ENCODE data around the gene PLXNA1.

PLXNA1 gene

DNA sequence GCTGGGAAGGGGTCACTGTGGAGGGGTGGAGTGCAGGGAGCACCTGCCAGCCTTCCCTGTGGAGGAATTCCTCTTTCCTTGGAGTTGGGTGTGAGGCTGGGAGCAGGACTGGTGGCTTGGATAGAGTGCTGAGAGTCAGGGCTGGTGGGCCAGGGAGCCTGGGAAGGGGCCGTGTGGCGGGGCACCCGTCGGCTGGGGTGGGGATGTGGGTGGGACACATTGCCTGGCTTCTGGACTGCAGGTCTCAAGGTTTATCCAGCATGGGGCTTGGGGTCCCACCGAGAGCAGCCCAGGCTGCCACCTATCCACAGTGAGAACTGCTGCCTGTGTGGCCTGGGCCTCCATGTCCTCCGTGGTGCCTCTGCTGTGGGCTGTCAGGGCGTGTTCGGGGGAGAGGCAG lies 4.7 kb downstream of the PLXNA1 start:
- DNase-seq (ENCODE audit: low spot score): no peak

DNA sequence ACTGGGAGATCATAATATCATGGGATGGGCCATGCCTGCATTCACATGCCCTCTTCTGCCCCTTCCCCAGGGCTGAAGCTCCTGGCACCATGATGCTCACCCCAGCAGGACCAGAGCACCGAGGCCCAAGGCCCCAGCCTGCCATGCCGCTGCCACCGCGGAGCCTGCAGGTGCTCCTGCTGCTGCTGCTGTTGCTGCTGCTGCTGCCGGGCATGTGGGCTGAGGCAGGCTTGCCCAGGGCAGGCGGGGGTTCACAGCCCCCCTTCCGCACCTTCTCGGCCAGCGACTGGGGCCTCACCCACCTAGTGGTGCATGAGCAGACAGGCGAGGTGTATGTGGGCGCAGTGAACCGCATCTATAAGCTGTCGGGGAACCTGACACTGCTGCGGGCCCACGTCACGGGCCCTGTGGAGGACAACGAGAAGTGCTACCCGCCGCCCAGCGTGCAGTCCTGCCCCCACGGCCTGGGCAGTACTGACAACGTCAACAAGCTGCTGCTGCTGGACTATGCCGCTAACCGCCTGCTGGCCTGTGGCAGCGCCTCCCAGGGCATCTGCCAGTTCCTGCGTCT lies 5.6 kb downstream of the PLXNA1 start:
- no peak for DNase-seq (ENCODE audit: low spot score)

DNA sequence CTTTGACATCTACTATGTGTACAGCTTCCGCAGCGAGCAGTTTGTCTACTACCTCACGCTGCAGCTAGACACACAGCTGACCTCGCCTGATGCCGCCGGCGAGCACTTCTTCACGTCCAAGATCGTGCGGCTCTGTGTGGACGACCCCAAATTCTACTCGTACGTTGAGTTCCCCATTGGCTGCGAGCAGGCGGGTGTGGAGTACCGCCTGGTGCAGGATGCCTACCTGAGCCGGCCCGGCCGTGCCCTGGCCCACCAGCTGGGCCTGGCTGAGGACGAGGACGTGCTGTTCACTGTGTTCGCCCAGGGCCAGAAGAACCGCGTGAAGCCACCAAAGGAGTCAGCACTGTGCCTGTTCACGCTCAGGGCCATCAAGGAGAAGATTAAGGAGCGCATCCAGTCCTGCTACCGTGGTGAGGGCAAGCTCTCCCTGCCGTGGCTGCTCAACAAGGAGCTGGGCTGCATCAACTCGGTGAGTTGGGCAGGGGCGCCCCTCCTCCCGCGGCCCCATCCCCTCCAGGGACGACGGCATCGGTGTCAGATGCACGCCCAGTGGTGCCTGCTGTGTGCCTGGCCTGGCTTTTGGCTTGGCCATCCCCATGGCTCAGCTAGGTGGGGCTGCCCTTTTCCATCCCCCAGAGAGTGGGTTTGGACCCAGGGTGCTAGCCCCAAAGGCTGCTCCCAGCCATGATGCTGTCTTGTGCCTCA lies 6.6 kb downstream of the PLXNA1 start:
- no peak for DNase-seq (ENCODE audit: low spot score)

DNA sequence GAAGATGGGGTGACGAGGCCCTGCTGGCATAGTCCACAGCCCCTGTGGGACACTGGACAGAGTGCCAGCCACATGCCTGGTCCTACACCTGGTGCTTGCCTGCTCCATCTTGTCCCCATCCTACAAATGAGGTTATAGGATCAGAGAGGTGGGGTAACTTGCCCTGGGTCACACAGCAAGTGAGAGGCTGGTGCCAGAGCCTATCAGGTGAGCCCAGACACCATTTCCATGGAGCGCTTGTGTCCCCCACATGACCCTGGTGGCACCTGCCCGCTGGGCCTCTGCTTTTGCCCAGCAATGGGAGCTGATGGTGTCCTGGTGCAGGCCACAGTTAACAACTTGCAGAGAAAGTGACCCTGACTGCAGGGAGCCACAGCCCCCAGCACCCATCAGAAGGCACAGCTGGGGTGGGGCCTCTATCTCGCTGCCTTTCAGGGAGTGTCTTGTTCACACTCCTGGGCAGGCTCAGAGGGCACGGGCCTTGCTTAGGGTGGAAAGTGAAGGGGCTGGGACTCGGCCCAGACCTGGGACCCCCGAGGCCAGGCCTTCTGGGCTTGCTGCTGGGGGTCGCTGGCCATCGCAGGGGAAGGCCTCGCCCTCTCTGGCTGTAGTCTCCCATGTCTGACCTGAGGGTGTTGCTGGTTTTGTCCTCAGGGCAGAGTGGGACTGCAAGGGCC lies 7.2 kb downstream of the PLXNA1 start:
- DNase-seq (ENCODE audit: low spot score): no peak

DNA sequence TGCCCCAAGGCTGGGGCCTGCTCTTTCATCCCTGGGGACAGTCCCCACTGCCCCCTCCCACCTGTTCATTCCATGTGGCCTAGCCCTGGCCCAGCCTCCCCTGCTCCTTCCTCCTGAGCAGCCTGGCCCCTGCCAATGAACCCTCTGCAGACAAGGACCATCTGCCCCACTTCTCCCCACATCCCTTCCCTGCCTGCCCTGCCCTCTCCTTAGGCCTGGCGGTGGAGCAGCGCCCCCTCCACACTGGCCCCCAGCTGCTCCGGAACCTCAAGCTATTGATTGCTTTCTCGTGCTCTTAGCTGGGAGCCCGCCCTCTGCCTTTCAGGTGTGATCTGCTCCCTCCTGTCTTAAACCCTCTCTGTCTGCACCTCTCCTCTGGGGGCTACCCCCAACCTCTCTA lies 8.0 kb downstream of the PLXNA1 start:
- no peak for DNase-seq (ENCODE audit: low spot score)

DNA sequence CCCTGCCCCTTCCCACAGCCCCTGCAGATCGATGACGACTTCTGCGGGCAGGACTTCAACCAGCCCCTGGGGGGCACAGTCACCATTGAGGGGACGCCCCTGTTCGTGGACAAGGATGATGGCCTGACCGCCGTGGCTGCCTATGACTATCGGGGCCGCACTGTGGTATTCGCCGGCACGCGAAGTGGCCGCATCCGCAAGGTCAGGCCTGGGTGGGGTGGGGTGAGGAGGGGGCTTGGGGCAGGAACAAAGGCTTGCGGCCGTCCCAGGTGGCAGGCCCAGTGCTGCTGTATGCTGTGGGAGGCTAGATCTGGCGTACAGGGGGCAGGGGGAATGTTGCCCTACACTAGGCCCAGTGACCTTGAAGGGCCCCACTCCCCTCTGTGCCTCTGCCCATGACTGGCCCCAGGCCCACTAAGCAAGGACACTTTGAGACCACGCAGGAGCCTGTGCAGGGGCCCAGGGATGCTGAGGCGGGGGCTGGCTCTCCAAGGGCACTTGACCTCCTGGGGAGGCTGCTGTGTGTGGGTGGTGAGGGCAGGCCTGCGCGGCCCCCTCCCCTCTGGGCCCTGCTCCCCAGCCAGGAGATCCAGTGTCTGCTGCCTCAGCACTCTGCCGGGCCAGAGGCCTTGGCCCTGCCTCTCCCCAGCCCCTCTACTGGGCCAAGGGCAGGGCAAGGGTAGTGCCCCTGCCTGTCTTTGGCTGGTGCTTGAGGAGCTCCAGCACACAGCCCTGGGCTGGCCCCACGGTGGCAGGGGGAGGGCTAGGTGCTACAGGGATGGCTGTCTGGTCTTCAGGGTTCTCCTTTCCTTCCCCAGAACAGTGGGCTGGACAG lies 8.7 kb downstream of the PLXNA1 start:
- DNase-seq (ENCODE audit: low spot score): no peak

DNA sequence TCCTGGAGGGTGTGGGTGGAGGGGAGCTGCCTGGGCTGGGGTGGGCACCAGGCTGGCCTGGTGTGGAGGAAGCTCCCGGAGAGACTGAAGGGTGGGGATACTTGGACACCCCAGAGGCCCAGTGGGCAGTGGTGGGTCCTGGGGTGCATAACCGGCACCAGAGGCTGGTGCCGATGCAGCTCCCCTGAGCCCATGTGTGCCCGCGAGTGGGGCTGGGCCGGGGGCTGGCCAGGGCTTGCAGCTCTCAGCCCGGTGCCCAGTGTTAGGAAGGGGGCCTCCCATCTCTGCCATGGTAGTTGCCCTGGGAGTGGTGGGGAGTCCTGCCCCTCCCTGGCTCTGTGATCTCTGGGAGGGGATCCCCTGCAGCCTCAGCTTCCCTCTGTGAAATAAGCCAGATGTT lies 9.3 kb downstream of the PLXNA1 start:
- no peak for DNase-seq (ENCODE audit: low spot score)

DNA sequence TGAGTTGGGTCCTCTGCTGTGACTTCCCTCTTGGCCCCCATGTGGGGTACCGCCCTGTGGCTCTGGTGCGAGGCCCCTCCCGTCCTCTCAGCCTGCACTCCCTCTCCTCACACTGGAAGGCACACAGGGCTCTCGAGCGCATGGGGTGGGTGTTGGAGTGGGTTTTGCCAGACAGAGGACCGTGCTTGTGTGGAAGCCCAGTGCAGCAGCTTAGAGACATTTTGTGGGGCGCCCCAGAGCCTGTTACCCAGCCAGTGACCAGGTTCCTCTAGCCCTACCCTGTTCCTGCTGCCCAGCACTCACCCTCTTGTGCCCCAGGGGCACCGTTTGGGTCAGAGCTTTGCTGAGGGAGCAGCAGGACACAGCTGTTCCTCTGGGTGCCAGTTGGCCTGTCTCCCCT lies 9.9 kb downstream of the PLXNA1 start:
- no peak for DNase-seq (ENCODE audit: low spot score)

DNA sequence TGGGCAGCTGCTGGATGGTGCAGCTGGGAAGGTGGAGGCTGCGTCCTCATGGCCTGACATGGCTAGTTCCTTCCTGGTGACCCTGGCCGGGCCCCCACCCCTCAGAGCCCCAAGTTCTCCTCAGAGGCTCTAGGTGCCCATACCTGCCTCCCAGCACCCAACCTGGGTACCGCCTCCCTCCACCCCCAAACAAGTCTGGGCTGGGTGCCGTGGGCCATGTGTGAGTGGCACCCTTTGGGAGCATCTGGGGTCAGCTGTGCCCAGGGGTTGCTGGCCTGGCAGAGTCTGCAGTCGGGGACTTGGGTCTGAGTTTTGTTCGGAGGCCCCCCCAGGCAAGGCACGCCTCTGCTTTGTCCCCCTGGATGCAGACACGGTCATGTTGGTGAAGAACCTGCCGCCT lies 10.5 kb downstream of the PLXNA1 start:
- DNase-seq (ENCODE audit: low spot score): no peak

DNA sequence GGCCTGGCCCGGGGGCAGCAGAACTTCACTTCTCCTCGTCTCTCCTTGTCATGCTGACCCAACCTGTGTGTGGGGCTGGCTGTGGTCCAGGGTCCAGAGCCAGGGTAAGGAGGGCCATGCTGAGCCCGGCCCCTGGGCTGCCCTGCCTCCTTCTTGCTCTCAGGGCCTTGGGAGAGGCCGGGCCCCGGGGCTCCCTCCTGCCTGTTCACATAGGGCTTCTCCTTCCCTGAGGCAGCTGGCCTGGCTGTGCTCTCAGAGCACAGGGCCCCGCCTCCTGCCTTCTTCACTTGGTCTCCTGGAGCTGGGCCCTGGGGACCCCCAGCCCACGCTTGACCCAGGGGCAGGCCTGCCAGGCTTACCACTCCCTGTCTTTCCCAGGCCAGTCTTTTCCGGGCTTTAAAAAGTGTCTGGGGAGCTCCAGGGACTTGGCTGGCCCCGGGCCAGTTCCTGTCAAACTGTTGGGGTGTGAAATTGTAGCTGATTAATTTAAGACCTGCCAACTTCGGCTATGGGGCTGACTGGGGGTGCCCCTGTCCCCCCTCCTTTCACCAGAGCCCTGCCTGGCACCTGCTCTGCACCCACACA lies 11.8 kb downstream of the PLXNA1 start:
- DNase-seq (ENCODE audit: low spot score): no peak

DNA sequence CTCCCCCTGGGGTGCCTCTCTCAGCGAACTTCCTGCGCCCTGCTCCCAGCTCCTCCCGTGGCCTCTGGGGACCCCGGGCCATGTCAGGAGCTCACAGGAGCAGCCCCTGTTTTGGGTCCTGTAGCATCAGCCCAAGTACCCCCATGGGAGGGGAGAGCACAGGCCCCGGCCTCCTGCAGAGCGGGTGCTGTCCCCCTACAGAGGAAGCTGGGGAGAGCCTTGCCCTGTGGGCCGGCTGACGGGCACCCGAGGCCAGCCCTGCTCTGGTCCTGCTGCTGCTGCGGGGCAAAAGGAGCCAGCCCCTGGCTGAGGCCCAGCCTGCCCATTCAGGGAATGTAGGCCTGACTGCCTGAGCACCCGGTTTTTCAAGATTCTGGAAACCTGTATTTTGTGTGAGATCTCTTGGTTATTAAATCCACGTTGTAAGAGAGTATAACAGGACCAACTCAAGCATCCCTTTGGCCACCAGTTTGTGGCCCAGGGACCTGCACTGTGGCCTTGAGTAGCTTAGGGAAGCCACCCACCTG lies 12.4 kb downstream of the PLXNA1 start:
- DNase-seq (ENCODE audit: low spot score): no peak

DNA sequence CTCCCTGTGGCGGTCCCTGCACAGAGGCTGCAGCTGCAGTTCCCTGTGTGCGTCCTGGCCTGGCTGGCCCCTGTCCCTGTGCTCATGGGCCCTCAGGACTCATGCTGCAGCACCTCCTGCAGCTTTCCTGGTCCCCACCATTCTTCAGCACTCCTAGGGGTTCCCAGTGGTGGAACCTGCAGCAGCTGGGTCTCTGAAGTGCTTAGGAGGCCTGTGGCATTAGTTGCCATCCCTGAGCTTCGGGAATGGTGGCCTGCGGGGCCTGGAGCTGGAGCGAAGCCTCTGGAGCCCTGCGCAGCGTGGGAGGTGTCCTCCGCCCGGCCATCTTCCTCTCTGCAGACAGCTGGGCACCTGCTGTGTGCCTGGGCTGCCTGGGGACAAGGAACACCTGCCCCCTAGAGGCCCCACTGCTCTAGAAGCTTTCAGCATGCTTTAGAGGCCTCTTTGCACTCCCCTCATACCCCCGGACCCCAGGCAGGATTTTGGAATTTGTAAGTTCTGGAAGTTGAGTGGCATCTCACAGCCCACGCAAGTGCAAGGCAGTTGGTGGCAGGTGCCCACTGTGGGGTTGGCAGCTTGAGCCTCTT lies 13.1 kb downstream of the PLXNA1 start:
- DNase-seq (ENCODE audit: low spot score): no peak

DNA sequence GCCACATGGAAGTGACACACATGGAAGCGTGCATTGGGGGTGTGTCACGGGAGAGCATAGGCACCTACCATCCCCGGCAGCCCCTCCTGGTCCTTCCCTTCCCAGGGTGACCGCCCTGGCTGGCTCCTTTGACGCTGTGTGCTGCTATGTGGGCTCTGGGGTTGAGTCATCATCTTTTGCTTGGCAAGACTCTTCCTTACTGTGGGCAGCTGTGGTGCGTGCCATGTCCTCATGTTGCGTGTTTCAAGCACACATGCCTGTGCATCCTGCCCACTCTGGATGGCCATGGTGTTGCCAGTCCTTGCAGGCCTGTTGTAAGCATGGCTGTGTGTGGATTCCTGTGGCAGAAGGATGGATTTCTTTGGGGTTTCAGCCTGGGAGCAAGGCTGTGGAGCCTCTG lies 14.0 kb downstream of the PLXNA1 start:
- no peak for DNase-seq (ENCODE audit: low spot score)

DNA sequence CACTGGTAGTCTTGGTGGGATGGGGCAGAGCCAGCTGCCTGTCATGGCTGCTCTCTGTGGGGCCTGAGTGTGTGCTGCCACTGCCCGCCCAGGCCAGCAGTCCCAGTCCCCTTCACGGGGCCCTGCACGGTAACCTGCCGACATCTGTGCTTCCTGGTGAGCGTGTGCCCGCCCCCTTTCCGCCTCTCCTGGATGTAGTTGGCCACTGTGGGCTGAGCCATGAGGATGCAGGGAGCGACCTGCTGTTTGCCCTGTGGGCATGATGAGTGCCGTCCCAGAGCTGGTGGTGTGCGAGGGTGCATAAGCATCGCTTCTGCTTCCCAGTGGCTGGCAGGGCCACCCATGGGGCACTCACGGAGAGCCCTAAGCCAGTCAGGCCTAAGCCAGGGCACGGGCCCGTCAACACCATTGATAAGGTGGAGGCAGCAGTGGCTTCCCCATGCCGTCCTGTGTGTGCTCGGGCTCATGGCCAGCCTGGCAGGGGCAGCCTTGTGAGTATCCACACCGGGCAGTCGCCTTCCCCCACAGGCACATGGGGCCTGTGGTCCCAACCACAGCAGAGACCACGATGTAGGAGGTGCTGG lies 14.6 kb downstream of the PLXNA1 start:
- no peak for DNase-seq (ENCODE audit: low spot score)

DNA sequence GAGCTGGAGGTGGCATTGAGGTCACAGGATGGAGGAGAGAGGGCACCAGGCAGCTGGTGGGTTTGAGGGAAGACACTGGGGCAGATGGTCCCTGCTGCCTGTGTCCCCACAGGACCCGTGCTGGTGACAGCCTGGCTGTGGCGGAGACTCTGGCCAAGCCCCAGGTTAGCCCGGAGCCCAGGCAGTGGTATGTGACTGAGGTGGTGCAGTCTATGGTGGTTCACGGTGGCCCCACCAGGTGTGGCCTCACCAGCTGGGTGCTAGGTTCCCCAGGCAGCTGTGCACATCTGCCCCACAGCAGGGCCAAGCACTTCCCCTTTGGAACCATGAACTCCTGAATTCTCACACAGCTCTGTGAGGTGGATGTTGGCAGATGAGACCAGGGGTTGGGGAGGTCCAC lies 15.4 kb downstream of the PLXNA1 start:
- DNase-seq (ENCODE audit: low spot score): no peak

DNA sequence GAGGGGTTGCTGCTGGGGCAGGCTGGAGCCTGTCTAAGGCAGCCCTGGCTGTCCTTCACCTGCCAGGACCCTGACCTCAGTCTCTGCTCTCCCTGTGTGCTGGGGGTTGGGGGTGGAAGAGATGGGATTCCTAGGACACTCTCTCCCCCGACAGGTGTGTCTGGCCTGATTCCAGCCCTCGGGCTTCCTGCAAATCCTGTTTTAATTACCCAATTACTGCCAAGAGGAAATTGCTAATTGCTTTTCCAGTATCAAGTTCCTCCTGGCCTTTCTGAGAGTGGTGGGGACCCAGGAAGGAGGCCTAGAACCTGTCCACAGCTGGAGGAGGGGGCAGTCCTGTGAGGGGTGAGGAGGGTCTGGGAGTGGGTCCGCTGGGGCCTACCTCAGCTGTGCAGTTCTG lies 15.8 kb downstream of the PLXNA1 start:
- DNase-seq (ENCODE audit: low spot score): no peak

DNA sequence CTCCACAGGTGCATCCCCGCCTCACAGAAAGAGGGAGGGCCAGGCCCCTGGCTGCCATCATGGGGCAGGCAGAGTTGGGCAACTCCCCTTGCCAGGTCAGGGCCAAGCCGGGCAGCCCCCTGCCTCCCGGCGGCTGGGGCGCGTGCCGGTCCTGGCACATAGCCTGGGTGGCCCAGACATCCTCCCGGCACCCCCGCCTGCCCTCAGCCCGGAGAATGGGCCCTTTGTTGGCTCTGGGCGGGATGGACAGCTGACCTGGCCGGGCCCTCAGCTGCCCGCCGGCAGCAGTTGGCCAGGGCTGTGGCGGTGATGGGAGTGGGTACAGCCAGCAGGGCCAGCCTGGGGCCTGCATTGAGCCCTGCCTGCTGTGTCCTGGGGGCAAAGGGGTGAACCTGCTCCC lies 16.5 kb downstream of the PLXNA1 start:
- no peak for DNase-seq (ENCODE audit: low spot score)

DNA sequence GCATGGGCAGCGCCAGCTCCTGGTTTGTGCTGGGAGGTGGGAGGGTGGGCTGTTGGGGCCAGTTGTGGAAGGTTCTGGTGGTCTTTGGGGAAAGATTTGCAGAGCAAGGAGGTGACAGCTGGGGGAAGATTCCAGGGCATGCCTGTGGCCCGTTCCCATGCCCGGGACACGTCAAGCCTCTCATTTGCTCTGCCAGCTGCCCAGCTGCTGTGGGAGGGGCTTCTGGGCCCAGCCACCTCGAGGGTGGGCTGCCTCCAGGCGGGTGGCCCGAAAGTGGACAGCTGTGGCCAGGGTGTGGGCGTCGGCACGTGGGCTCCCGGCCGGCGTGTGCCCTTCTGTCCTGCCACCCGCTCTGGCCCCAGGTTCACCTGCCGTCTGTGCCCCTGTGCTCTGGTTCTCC lies 17.2 kb downstream of the PLXNA1 start:
- DNase-seq (ENCODE audit: low spot score): no peak

DNA sequence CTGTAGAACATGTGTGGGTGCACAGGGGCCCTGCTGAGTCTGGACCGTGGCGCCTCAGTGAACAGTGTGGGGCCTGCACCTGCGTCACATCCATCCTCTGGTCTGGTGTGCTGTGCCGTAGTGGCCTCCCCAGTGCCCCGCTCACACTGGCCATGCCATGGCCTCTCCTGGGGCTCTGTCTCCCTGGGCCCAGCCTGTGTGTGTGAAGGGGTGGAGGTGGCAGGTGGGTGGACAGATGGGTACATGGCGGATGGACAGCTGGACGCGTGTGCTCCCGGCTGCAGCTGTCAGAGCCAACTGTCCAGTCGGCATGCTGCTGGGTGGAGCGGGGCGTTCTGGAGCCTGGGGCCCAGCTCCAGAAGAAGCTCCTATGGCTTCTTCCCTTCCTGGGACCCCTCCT lies 17.8 kb downstream of the PLXNA1 start:
- DNase-seq (ENCODE audit: low spot score): no peak

DNA sequence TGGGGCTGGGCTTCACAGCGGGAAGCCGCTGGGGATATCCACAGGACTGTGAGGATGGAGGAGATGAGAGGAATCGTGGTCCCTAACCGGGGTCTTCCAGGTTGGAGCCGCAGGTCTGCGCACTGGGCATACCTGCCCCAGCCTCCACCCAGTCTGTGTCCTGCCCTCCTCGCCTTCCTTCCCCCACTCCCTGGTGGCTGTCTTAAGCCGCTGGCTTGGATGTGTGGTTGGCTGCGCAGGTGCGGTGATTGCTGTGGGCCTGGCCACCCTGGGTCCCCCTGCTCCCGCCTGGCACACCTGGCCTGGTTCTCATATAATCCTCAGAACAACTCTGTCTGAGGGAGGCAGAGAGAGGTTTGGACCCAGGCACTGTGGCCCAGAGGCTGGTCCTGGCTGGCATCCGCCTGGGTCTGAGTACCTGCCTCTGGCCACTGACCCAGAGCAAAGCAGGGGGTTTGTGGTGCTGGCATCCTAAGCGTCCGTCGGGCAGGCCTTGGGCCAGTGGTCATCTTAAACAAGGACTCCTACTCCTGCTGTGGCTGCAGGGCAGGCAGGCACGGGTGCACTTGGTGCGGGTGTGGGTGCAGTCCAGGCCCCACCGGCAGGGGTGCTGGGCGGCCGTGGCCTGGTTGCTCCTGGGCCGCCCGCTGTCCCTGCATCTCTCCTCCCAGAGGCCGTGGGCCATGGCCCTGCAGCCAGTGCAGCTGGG lies 18.7 kb downstream of the PLXNA1 start:
- DNase-seq (ENCODE audit: low spot score): no peak
